ENCODE measurements around the gene RASSF8.

- no peak for TF ChIP-seq CTCF (conservative IDR thresholded peaks at IDR 0.05)
- no peak for TF ChIP-seq ZFX (IDR thresholded peaks at IDR 0.05)
Observed at GRCh38 chr12:26046203-26046602, 87.7 kb downstream of the RASSF8 start.
